ENCODE results near the gene OASL. TPM values are rescaled to one million over a fixed set of nuclear protein-coding genes. Genes with fewer than 3 reads are reported as not detected.
A peak's percentile ranks its signal among the peaks of the same experiment; 100 is the strongest.

The OASL gene
- total RNA-seq, 1 donor from 2014 or later, result not detected

- Mint-ChIP-seq H3K27me3 (ENCODE audit: unreplicated experiment) (peaks cover 3% of the 10 kb centered on the region), H3K4me3 (ENCODE audit: unreplicated experiment) (no peak overlapping the region), H3K27ac (ENCODE audit: unreplicated experiment) (no peak overlapping the region), H3K4me1 (ENCODE audit: unreplicated experiment) (peaks cover 12% of the 10 kb centered on the region), H3K9me3 (ENCODE audit: unreplicated experiment) (no peaks in the 10 kb centered on the region), H3K36me3 (ENCODE audit: low read depth, unreplicated experiment) (peaks cover 12% of the 10 kb centered on the region)
- no peak for TF ChIP-seq CTCF (IDR thresholded peaks at IDR 0.05; ENCODE audit: unreplicated experiment)
- no peak for DNase-seq (ENCODE audit: low spot score)
These were observed 27.2 kb downstream of the OASL start for GRCh38 chr12:121011820-121012219.

- Mint-ChIP-seq H3K4me3 (ENCODE audit: unreplicated experiment) (no peak overlapping the region), H3K9me3 (ENCODE audit: unreplicated experiment) (no peaks in the 10 kb centered on the region), H3K4me1 (ENCODE audit: unreplicated experiment) (peaks cover 12% of the 10 kb centered on the region), H3K27ac (ENCODE audit: unreplicated experiment) (no peak overlapping the region), H3K36me3 (ENCODE audit: low read depth, unreplicated experiment) (peaks cover 12% of the 10 kb centered on the region), H3K27me3 (ENCODE audit: unreplicated experiment) (peaks cover 3% of the 10 kb centered on the region)
- DNase-seq (ENCODE audit: low spot score), result no peak
- no peak for TF ChIP-seq CTCF (IDR thresholded peaks at IDR 0.05; ENCODE audit: unreplicated experiment)
These were observed 28.2 kb downstream of the OASL start for GRCh38 chr12:121010860-121011259.

GRCh38 chr12:121009741-121010140 is 29.3 kb downstream of the OASL start:
- TF ChIP-seq CTCF (IDR thresholded peaks at IDR 0.05; ENCODE audit: unreplicated experiment), result peak; percentile 20
- Mint-ChIP-seq H3K27me3 (ENCODE audit: unreplicated experiment) (peaks cover 3% of the 10 kb centered on the region), H3K36me3 (ENCODE audit: low read depth, unreplicated experiment) (peaks cover 18% of the 10 kb centered on the region), H3K4me3 (ENCODE audit: unreplicated experiment) (no peak overlapping the region), H3K27ac (ENCODE audit: unreplicated experiment) (no peak overlapping the region), H3K9me3 (ENCODE audit: unreplicated experiment) (no peaks in the 10 kb centered on the region), H3K4me1 (ENCODE audit: unreplicated experiment) (peaks cover 1% of the 10 kb centered on the region)
- DNase-seq (ENCODE audit: low spot score), result no peak

- no peaks in the 10 kb centered on the region for H3K4me1 Mint-ChIP-seq (ENCODE audit: unreplicated experiment)
- H3K4me3 Mint-ChIP-seq (ENCODE audit: unreplicated experiment), result no peak overlapping the region
- no peak for DNase-seq (ENCODE audit: low spot score)
- H3K36me3 Mint-ChIP-seq (ENCODE audit: low read depth, unreplicated experiment), result peaks cover 19% of the 10 kb centered on the region
- H3K9me3 Mint-ChIP-seq (ENCODE audit: unreplicated experiment), result no peaks in the 10 kb centered on the region
- H3K27ac Mint-ChIP-seq (ENCODE audit: unreplicated experiment), result no peak overlapping the region
- TF ChIP-seq CTCF (IDR thresholded peaks at IDR 0.05; ENCODE audit: unreplicated experiment), result no peak
- H3K27me3 Mint-ChIP-seq (ENCODE audit: unreplicated experiment), result peaks cover 4% of the 10 kb centered on the region
These were observed 30.5 kb downstream of the OASL start for GRCh38 chr12:121008347-121009098.

- DNase-seq (ENCODE audit: low spot score), result peak; percentile 78
- peaks cover 21% of the 10 kb centered on the region for H3K36me3 Mint-ChIP-seq (ENCODE audit: low read depth, unreplicated experiment)
- no peak overlapping the region for H3K27ac Mint-ChIP-seq (ENCODE audit: unreplicated experiment)
- H3K4me3 Mint-ChIP-seq (ENCODE audit: unreplicated experiment), result no peak overlapping the region
- no peaks in the 10 kb centered on the region for H3K9me3 Mint-ChIP-seq (ENCODE audit: unreplicated experiment)
- TF ChIP-seq CTCF (IDR thresholded peaks at IDR 0.05; ENCODE audit: unreplicated experiment), result peak; percentile 69
- peaks cover 4% of the 10 kb centered on the region for H3K27me3 Mint-ChIP-seq (ENCODE audit: unreplicated experiment)
- H3K4me1 Mint-ChIP-seq (ENCODE audit: unreplicated experiment), result no peaks in the 10 kb centered on the region
These were observed 33.7 kb downstream of the OASL start for GRCh38 chr12:121005346-121005815.

Data from endothelial cell (in vitro differentiated cells).